ENCODE results near the gene CST3.
"Not testable (repeated sequence)": the region's sequence is repeated elsewhere in the genome, so short reads cannot be mapped to it uniquely, and the experiment has no call there.

The CST3 gene

DNA sequence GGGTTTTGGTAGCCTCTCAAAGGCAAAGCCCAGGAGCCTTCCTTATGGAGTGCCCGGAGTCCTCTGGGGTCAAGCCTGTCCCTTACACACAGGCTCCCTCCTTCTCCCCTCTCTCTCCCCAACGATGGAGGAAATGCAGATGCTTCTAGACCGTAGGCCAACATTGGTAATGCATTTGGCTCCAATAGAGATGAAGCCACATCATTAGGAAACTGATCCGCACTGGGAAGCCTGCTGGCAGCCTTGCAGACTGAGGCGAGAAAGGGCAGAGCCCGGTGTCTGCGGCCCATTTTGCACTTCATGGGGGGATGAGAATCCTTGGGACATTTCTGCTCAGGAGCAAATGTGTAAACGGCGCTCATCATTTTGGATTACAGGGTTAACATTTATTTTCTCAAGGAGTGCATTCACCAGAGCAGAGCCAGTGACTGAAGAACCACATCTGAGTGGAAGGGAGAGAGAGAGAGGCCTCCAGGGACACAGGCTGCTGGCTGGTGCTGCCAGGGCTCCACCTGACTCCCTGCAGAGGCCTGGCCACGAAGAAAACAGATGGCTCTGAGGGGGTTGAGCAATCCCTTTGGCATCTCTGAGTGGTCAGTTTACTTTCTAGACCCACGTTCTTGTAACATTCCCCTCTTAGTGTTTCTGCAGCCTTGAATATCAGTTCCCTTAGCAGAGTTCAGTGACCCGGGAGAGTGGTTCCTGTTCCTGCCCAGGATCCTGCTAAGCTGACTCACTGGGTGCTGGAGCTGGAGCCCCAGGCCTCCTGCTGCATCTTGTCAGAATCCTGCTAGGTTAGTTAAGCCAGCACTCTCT lies 4.4 kb upstream of the CST3 start:
- no peak for DNase-seq (ENCODE audit: low read depth)

DNA sequence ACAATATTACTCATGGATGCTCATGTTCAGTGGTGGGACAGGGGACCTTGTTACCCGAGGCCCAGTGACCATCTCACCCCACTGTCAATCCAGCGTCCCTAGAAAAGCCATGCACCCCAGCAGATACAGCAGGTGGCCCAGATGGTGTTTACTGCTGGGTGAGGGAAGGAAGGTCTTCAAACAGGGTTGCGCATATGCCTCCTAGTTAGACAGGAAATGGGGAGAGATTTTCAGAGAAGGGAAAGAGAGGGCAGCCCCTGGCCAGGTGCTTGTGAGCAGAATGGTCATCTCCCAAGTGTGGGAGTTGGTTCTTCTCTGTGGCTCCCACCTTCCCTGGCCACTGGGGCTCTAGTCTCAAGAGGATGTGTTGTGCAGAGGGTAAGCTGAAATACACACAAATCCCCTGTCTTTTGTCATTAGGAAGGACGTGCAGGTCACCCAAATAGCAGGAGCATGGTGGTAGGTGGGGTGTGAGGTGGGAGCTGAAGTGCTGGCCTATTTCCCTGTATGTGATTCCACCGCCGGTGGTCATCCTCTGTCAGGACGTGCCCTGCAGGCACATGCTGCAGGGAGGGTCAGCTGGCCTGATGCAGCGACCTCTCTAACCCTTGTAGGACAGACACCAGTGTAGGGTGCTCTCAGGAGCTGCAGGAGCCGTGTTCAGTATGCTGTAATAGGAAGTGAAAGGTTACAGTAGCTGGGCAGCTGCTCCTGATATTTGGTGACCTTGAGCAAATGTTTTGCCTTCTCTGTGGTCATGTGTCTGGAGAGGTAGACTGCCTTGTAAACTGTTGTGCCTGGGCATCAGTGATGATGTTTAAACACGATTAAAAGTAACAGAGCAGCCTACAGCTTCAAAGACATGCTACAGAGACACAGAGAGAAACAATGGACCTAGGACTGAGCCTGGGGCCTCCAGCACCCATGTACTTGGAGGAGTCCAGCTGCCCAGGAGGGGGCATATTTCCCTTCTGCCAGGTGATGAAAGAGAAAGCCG lies 3.2 kb upstream of the CST3 start:
- no peak for DNase-seq (ENCODE audit: low read depth)

DNA sequence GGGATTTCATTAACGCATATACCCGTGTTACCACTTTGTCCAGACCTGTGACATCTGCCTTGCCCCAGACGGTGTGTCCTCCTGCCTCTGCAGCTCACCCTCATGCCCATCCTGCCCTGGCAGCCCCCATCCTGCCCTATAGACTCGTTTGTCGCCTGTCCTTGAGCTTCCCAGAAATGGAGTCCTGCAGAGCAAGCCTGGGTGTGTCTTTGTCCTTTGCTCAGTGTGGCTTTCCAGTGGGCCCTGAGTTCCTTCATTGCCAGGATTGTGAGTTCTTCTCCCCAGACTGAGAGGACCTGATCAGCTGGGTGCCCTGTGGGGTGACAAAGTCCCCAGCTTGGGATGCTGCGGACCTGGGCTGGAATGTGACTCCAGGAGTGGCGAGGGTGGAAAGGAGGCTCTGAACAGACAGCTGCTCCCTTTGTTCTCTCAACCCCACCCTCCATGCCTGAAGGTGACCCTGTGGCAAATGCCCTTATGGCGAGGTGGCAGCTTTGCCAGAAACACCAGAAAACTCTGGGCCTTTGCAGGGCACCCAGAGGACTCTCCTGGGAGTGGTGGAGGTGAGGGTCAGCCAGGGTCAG lies 2.4 kb upstream of the CST3 start:
- no peak for DNase-seq (ENCODE audit: low read depth)

DNA sequence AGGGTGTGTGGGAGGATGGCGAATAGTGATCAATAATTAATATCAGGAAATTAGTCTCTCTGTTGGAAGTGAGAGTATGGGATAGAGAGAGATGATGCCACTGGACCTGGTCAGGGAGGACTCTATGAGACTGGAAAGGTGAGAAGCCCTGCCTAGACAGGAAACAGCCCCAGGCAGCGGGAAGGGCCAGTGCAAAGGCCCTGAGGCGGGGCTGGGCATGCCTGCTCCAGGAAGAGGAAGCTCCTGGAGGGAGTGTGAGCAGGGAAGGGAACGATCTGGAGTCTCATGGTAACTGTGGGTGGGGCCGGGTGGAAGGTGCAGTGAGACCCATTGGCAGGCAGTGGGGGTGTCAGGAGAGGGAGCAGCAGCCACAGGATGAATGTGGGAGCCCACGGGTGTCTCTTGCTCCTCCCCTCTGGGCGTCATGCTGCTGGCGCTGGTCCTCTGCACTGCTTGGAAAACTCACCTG lies 1.8 kb upstream of the CST3 start:
- no peak for DNase-seq (ENCODE audit: low read depth)

DNA sequence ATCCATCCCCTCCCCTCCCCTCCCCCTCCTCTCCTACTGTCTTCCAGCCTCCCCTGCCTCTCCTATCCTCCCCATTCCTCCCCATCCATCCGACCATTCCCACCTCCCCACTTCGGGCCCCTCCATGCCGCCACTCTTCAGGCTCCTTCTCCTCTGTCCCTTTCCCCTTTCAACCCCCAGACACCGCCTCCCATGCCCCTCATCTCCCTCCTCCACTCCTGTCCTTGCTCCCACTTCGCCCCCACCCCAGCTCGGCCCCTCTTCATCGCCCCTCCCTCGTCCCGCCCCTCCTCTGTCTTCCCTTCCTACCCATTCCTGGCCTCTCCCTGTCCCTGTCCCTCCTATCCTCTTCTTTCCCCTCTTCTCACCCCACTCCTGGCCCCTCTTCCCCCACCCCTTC lies 554 bp upstream of the CST3 start:
- no peak for DNase-seq (ENCODE audit: low read depth)

DNA sequence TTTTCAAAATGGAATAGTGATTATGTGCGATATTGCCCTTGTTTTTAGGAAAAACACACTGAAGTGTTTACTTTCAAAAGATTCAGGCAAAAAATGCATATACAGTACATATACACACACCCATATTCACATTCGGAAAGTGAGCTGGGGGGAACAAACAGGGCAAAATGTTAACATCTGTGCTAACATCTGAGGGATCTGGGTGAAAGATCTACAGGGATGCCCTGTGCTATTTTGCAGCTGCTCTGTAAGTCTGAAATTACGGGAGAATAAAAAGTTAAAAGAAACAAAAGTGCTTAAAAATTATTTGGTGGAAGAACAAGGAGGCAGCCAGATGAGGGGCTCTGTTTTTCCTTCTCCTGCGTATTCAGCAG lies 860 bp downstream of the CST3 start:
- DNase-seq (ENCODE audit: low read depth) = no peak

DNA sequence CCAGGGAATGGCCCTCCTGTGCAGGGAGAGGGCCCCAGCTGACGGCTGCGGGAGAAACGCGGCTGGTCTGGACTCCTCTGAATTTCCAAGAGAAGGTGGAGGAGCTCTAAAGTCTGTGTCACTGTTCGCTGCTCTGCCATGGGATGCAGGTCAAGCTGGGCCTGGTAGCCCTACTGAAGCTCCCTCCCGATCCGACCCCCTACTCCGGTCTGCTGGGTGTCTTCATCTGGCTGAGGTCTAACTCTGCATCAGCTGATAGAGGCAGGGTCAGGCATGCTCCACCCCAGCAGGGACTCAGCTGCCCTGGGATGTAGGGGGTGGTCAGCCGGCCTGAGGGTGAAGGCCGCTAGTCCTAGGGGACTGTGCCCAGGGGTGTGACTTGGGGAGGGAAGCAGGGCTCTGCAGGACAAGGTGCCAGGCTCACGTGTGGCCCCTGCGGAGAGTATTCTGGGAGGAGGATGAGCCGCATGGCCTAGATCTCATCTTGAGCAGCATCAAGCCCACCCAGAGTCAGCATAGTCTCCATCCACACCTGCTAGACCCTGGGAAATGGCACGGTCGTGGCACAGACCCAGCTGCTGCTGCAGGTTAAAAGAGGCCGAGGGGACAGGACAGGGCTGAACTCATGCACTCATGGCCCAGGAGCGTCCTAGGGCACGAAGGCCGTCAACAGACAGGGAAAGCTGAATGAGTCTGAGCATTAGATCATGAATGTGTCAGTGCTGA lies 1.4 kb downstream of the CST3 start:
- no peak for DNase-seq (ENCODE audit: low read depth)

DNA sequence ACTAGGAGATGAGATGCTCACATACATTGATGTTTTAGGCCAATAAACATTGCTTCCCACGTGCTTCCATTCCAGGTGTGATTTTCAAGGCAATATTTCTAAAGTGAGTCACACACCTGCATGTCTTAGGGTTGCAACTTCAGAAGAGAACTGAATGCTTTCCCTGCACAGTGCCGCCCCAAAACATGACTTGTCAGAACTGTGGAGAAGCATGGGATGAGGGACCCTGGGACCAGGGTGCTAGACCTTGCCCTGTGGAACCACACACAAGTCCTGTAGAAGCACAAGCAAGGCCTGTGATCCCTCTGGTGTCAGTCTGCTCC lies 2.0 kb downstream of the CST3 start:
- not testable (repeated sequence) for DNase-seq (ENCODE audit: low read depth)

DNA sequence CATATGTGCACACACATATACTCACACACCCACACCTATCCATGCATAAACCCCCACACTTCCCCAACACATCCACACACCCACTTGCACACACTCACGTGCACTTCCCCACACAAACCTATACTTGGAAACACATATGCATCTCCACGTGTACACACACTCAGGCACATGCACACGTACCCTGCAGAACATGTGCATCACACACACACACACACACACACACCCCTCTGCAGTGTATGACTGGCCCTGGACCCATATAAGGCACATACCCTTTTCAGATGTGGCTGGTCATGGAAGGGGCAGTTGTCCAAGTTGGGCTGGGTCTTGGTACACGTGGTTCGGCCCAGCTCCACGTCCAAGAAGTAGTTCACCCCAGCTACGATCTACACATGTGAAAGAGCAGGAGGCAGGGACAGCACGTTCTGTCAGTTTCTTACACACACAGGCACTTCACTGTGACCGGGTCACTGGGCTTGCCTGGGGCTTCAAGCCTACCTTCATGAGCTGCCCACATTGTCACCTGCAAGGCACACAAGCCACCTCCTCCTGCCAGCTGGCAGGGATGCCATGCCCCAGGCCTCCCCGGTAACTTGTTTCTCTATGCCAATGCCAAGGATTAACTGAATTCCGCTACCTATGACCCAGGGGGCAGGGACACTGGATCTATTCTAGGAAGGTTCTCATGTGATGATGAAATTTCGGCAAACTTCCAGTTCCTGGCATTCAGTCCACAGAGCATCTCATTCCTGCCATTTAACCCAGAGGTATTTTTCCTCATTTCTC lies 2.6 kb downstream of the CST3 start:
- no peak for DNase-seq (ENCODE audit: low read depth)

DNA sequence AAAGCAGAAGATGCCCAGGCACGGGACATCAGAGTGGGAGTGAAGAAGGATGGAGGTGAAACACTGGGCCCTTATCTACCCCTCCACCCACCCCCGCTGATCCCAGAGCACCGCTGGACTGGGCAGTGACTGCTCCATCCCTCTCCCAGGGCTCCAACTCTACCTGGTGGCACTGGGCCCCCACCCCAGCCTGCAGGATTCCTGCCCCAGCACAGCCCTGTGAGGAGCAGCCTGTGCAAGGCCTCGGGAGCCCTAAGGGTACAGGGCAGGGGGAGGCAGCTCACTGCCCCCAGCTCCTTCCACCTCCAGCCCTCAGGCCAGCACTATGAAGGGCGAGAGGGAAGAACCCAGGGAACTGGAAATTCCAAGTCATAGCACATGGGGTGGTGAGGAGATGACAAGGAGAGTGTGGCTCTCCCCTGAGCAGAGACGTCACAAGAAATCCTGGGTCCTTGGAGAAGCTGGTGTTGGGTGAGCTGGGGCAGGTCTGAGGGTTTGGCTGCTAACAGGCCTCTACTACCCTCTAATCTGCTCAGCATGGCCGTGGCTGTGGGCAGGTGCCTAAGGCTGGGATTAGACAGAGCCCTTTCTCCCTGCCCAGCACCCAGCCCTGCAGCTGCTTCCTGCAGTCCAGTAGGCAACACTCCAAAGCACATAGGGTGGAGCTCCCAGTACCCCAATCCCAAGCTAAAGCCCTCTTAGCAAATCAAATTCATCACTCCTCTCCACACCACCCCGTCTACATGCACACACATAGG lies 3.5 kb downstream of the CST3 start:
- no peak for DNase-seq (ENCODE audit: low read depth)

DNA sequence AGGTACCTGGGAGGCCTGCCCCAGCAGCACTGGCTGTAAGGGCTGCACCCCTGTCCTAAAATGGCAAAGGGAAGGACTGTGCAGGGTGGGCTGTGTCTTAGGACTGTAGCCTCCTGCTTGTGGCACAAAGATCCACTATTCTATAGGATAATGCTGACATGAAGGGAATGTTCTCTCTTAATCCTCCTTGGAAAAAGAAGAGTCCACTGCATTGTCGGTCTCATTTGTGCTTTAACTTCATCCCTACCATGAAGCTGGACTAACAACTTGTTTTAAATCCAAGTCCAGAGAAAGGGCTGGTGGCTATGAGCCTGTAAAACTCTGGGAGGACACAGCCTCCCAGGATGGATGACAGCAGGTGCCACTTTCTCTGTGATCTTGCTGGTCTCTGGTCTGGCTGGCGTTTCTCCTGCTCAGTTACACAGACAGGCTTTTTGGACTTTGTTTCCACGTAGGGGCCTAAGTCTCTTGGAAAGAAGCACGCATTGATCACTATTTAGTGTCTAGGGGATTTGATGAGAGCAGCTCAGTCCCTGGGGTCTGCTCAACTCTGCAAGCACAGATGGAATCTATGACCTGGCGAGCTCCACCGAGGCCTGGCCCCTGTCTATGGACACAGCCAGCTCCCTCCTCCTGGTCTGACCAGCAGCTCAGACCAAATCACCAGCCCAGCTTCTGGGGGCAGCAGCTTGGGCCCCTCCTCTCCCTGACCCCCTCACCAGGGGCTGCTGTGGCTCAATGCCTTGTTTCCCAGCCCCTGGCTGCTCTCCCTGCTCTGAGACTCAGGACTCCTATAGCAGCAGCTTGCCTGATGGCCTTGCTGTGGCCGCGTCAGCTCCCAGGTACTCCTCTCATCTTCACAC lies 4.8 kb downstream of the CST3 start:
- no peak for DNase-seq (ENCODE audit: low read depth)

DNA sequence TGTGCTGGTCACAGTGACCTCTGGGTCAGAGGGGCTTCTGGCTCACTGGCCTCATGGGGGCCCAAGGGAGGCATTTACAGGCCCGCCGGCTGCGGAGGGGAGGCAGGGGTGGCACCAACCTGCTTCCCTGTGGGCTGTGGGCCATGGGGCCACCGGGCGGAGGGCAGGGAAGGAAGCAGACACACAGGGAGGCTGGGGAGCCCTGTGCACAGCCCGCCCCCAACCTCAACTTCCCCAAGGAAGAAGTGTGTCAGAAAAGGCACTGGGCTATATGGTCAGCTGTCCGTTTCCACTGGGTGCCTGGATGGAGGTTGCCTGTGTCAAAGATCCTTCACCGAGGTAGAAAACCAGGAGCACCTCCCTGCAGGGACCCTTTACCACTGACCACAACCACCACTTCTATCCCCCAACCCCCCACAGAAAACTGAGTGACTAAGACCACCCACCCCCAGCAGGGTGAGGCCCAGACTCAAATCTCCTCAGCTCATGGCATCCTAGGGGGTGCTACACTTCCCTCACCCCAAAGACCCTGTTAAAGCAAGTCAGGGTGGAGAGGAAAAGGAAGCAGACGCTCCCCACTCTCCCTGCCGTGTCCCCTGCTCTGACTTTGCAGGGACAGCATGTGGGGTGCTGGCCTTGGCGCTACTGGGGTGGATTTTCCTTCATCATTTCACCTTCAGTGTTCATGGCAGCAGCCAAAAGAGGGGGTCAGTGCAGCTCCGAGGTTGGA lies 5.6 kb downstream of the CST3 start:
- no peak for DNase-seq (ENCODE audit: low read depth)

DNA sequence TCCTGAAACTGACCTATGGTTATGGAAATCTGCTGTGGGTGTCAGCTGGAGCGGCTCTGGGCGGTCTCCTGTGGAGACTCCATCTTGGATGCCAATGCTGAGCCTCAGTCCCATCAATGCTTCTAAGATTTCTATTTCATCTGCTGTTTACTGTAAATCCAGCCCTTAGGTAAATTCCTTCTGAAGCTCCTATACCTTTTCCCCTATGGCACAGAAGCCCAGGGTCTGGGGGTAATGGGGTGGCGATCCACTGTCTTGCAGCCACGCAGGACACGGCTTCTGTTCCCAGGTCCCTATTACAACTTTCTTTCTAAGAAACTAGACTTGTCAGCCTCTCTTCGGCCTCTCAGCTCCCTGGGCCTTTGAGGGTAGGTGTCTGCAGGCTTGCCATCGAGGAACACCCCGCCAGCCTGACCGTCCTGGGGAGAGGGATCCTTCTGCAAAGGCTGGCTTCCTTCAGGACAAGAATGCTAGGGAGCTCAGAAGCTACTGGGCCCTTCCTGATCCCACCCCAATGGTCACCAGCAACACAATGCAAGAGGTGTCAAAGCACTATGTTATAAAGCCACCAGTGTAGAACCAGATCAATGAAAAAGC lies 6.4 kb downstream of the CST3 start:
- no peak for DNase-seq (ENCODE audit: low read depth)

DNA sequence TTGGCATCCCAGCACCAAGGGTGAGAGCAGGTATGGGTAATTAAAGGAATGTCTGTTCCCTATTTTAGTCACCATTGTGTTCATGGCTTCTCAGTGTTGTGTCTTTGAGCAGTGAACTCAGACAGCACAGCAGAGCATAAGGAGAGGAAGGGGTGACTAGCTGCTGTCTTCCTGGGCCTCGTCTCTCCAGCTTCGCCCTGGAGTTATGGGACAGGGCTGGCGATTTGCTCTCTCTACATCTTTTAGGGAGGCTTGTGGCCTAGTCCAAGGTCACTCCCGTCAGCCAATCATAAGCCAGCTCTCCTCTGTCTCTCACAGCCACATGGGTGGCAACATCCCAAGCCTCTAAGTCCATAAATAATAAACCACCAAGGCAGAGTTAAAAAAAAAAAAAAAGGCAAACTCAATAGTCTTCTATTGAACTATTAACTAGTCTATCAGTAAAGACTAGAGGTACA lies 7.3 kb downstream of the CST3 start:
- DNase-seq (ENCODE audit: low read depth) = no peak

DNA sequence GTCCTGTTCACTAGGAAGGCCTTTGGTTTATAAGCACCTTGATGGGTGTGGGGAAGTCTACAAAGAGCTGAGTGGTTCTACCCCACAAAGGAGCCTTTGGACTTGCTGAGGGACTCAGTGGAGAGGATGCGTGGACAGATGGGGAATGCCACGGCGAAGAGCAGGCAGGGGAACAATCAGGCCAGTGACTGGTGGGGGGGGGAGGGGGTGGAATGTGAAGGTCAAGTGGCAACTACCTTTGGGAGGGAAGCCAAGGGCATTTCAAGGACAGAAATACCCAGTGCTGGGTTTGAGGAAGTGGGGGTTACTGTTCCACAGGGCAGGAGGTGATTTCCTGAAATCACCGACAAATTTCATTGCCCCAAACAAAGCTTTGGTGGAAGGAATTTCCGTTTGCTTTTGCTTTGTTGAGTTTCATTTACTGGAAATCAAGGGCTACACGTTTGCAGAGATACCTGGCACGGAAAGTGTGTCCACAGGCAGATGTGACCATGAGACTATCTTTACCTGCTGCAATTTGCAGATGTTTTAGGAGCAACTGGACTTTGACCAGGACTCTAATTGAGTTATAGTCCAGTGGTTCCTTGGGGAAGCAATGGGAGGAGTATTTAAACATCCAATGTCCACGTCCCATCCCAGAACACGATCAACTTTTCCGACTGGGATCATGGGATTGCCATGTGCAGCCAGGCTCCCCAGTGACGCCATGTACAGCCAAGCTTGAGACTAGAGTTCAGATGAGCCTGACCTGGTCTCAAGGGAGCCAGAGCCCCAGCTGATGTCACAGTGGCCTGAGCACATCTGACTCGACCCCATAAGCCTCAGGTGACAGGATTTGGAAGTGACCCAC lies 8.0 kb downstream of the CST3 start:
- no peak for DNase-seq (ENCODE audit: low read depth)

DNA sequence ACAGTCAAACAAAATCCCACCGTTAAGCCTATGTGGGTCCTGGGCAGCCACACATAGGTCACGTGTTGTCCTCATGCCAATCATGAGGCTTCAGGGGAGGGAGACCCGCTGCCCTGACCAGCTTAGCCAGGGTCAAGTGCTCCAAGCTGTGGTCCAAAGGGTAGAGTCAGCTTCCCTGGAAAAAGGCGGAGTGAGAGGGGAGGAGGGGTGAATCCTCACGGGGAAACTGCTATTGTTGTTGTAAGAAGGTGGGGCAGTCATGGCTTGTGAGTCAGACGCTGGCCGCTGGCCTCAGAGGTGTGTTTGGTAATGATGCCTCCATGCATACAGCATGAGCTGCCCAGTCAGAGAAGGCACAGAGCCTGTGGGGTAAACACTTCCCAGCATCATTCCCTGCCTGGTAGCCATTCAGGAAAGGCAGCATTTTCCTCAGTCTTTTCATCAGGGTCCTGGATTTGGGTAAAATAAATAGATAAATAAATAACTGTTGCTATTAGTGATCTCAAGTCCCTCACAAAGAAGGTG lies 8.7 kb downstream of the CST3 start:
- DNase-seq (ENCODE audit: low read depth) = no peak

DNA sequence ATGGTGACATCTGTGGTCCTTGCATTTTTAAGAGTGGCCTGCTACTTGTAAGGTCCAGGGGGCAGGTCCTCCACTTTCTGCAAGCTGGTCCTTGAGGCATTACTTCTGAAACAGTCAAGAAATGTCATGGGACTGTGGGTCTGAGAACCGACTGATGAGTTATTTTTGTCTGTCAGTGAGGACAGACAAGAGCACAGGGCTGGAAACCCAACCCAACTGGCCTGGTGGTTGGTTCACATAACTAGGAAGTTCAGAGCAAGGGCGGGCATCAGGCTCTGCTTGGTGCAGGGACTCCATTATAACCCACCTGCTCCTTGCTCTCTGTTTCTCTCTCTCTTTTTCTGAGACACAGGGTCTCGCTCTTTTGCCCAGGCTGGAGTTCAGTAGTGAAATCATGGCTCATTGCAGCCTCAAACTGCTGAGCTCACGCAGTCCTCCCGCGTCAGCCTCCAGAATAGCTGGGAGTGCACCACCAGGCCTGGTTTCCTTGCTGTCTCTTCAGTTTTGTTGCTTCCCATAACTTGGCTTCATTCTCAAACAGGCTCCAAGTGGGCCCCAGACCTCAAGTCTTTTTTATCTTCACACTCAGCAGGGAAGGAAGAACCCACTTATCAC lies 9.2 kb downstream of the CST3 start:
- no peak for DNase-seq (ENCODE audit: low read depth)

Data from stimulated activated CD8-positive, alpha-beta memory T cell treated with anti-CD3 and anti-CD28 coated beads, Interleukin-4, amount 100 ng/mL, for 24 hours (primary cell).